HepG2 (cell line): ENCODE data around the gene PRKAR1B. TPM values are rescaled to one million over a fixed set of nuclear protein-coding genes. Genes with fewer than 3 reads are reported as not detected.

Source experiments
- ATAC-seq: fragments of 200-7000 bp; cut with Tn5 transposase; 3 replicates; pipeline ENCODE4 v1.9.1; 2020; ENCODE audit warnings: mild to moderate bottlenecking, moderate library complexity
- BruUV-seq: library from RNA; stranded (reverse); fragments of 400-500 nt; replicated peaks from 2 replicates; lab custom pipeline; 2021; lab: Mats Ljungman, UMichigan
- CTCF ChIA-PET: fragments of 300-600 bp; formaldehyde crosslinking; extraction: SDS; loops from one replicate; lab custom pipeline; 2021; ENCODE audit warnings: low total read pairs, inconsistent platforms, low intra/inter-chr PET ratio; lab: Yijun Ruan, JAX
- POLR2A ChIA-PET: fragments of 350-600 bp; sonication (Branson Sonifier 250); formaldehyde crosslinking; loops from one replicate; lab custom pipeline; 2020; ENCODE audit warnings: antibody characterized with exemption, inconsistent platforms; lab: Yijun Ruan, JAX
- DNase-seq: peaks from one replicate; pipeline ENCODE4 v3.0.0-alpha.2; 2015; ENCODE audit warnings: low spot score
- FAIRE-seq: peaks from 3 replicates; lab custom pipeline; 2011; peaks lifted over from hg19 to GRCh38; lab: Jason Lieb, UNC
- H2AFZ ChIP-seq: one replicate; pipeline ENCODE4 v1.6.1; 2011; ENCODE audit warnings: low read length, inconsistent platforms
- H3K27ac ChIP-seq: fragments of 300-600 bp; 3 replicates; pipeline ENCODE4 v1.8.0; 2011; ENCODE audit warnings: mixed run types, mild to moderate bottlenecking, mixed read lengths, low read length, inconsistent platforms; ENCODE audit not compliant: insufficient read depth; ENCODE audit errors: extremely low read length
- H3K27me3 ChIP-seq, 2 experiments: fragments of 200-600 bp in 1 of 2; 2 replicates in 1 of 2; 3 replicates in 1 of 2; pipeline versions ENCODE4 v1.6.0 to v1.8.0; 2011; ENCODE audit warnings: low read length in 2 of 2, mild to moderate bottlenecking in 2 of 2, moderate library complexity in 2 of 2, inconsistent platforms in 1 of 2; ENCODE audit not compliant: insufficient read depth in 2 of 2, control insufficient read depth in 1 of 2
- H3K36me3 ChIP-seq, 2 experiments: fragments of 200-600 bp in 1 of 2; replicated peaks in 1 of 2; 2 replicates in 1 of 2; 3 replicates in 1 of 2; pipeline versions ENCODE4 v1.5.1 to v1.8.0; 2011; ENCODE audit warnings: low read length in 2 of 2, inconsistent platforms in 1 of 2; ENCODE audit not compliant: insufficient read depth in 2 of 2, control insufficient read depth in 1 of 2
- H3K4me1 ChIP-seq: 2 replicates; pipeline ENCODE4 v1.5.1; 2012; ENCODE audit warnings: low read length, inconsistent platforms; ENCODE audit not compliant: insufficient read depth
- H3K4me2 ChIP-seq: 2 replicates; pipeline ENCODE4 v1.6.0; 2011; ENCODE audit warnings: low read depth, low read length, inconsistent platforms
- H3K4me3 ChIP-seq, 3 experiments: fragments of 200-600 bp in 1 of 3; sonication (generic), shearing (Covaris generic) in 1 of 3; replicated peaks in 1 of 3; 2 replicates each; pipeline ENCODE4 v1.5.1; 2011 to 2016; ENCODE audit warnings: low read length in 3 of 3, inconsistent platforms in 2 of 3, low read depth in 2 of 3, mild to moderate bottlenecking in 2 of 3, control low read depth in 1 of 3, mixed read lengths in 1 of 3; ENCODE audit not compliant: insufficient read depth in 1 of 3
- H3K79me2 ChIP-seq: one replicate; pipeline ENCODE4 v1.6.1; 2011; ENCODE audit warnings: low read length, inconsistent platforms; ENCODE audit not compliant: insufficient read depth
- H3K9ac ChIP-seq: 2 replicates; pipeline ENCODE4 v1.6.0; 2011; ENCODE audit warnings: mild to moderate bottlenecking, low read depth, low read length, inconsistent platforms; ENCODE audit not compliant: insufficient read depth
- H3K9me3 ChIP-seq: 2 replicates; pipeline ENCODE4 v1.5.1; 2012; ENCODE audit warnings: mild to moderate bottlenecking, low read length
- H4K20me1 ChIP-seq: 2 replicates; pipeline ENCODE4 v1.6.0; 2011; ENCODE audit warnings: inconsistent platforms, mild to moderate bottlenecking, low read length, moderate library complexity; ENCODE audit not compliant: insufficient read depth
- HMG20A ChIP-seq: IDR thresholded peaks from 2 replicates; pipeline ENCODE4 v1.6.1; 2016; ENCODE audit warnings: borderline replicate concordance
- NCOA1 ChIP-seq: sonication (generic); formaldehyde crosslinking; IDR thresholded peaks from 2 replicates; pipeline ENCODE4 v1.9.0; 2021; ENCODE audit warnings: missing genetic modification reagents
- NR0B2 ChIP-seq: sonication (generic); formaldehyde crosslinking; IDR thresholded peaks from 2 replicates; pipeline ENCODE4 v1.4.0; 2020; ENCODE audit warnings: mild to moderate bottlenecking, missing genetic modification reagents
- RFX5 ChIP-seq: IDR thresholded peaks from 2 replicates; pipeline ENCODE4 v1.6.1; 2011; ENCODE audit warnings: low read depth, low read length, improper control_type of control experiment
- ZEB1 ChIP-seq: IDR thresholded peaks from 2 replicates; pipeline ENCODE4 v1.6.1; 2012; ENCODE audit warnings: mild to moderate bottlenecking, low read depth, inconsistent platforms; ENCODE audit not compliant: insufficient replicate concordance
- ZNF124 ChIP-seq: sonication (generic); formaldehyde crosslinking; IDR thresholded peaks from 2 replicates; pipeline ENCODE4 v1.4.0; 2020; ENCODE audit warnings: missing genetic modification reagents
- ZNF557 ChIP-seq: sonication (generic); formaldehyde crosslinking; IDR thresholded peaks from 2 replicates; pipeline ENCODE4 v1.4.0; 2020; ENCODE audit warnings: missing genetic modification reagents
- ZNF615 ChIP-seq: sonication (generic); formaldehyde crosslinking; IDR thresholded peaks from 2 replicates; pipeline ENCODE4 v1.5.0; 2020; ENCODE audit warnings: mild to moderate bottlenecking, missing genetic modification reagents, borderline replicate concordance
- ZNF766 ChIP-seq: sonication (generic); formaldehyde crosslinking; IDR thresholded peaks from 2 replicates; pipeline ENCODE4 v1.5.0; 2020; ENCODE audit warnings: missing genetic modification reagents, borderline replicate concordance
- WGBS: methylation state at CpG from one replicate; pipeline ENCODE4 v1.1.6; 2017; ENCODE audit warnings: low lambda C conversion rate; 5-methylcytosine and 5-hydroxymethylcytosine counted together
- in situ Hi-C: cut with HindIII; loops from 2 replicates; pipeline ENCODE4 v1.10.0; 2017; ENCODE audit warnings: low pct_unique_long_range_greater_than_20kb; ENCODE audit not compliant: extremely low pct_ligation_motif_present
- intact Hi-C: fragments of 100-400 bp; cut with micrococcal nuclease; formaldehyde crosslinking; loops from one replicate; pipeline ENCODE4 v1.10.0; 2022; ENCODE audit not compliant: unreplicated experiment
- polyA plus RNA-seq, 8 experiments: library from polyadenylated mRNA; depleted of rRNA in 3 of 8; stranded (reverse) in 7 of 8; unstranded in 1 of 8; fragments of >200 nt; fragmentation: Illumina TruSeq in 4 of 8; extraction: Trizol in 4 of 8; gene quantifications; 2 replicates each; pipeline versions ENCODE4 v1.2.1 to v1.2.3, GENCODE V29; 2011 to 2016; ENCODE audit warnings: low read depth in 4 of 8, missing spikeins in 1 of 8, mixed read lengths in 1 of 8; ENCODE audit not compliant: insufficient read depth in 1 of 8
- total RNA-seq, 5 experiments: library from RNA; depleted of rRNA; stranded (reverse); fragments of >200 nt; fragmentation: Illumina TruSeq; extraction: Trizol; gene quantifications; 2 replicates each; pipeline ENCODE4 v1.2.3, GENCODE V29; 2016; ENCODE audit warnings: low read depth in 1 of 5
- TF ChIP-seq, protein P1 (sequence below): sonication (generic); formaldehyde crosslinking; IDR thresholded peaks from 2 replicates; pipeline ENCODE4 v1.8.0; 2023; ENCODE audit warnings: mild to moderate bottlenecking, missing genetic modification reagents

The PRKAR1B gene
- total and polyA plus RNA-seq, 2 of the 13 experiments (the other 11 are each of a cell fraction or from before 2014, with no cell fraction given): 7.9 to 28.2 TPM

- in situ Hi-C loops: no loop called here
- ATAC-seq (no peak), DNase-seq (no peak), FAIRE-seq (no peak)
- WGBS: 96% methylated on average over 6 of the region's 8 CpGs
- peak overlapping the region; percentile 80 to 99 (median 81); a peak in 5 of 6 replicates for H3K4me3 ChIP-seq
- H3K79me2 ChIP-seq: peaks cover 27% of the 10 kb centered on the region
- H4K20me1 ChIP-seq: no peaks in the 10 kb centered on the region
- peak overlapping the region; percentile 98 for H3K4me2 ChIP-seq
- TF ChIP-seq ZNF766 (CRISPR knock-in tag) (0 out of 2 replicates have a peak, but pooled peaks have one; percentile 3), NCOA1 (CRISPR knock-in tag) (0 out of 2 replicates have a peak, but pooled peaks have one; percentile 2)
- TF ChIP-seq, protein P1, sequence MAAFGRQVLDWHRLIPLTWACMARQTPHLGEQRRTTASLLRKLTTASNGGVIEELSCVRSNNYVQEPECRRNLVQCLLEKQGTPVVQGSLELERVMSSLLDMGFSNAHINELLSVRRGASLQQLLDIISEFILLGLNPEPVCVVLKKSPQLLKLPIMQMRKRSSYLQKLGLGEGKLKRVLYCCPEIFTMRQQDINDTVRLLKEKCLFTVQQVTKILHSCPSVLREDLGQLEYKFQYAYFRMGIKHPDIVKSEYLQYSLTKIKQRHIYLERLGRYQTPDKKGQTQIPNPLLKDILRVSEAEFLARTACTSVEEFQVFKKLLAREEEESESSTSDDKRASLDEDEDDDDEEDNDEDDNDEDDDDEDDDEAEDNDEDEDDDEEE (CRISPR knock-in tag): no peak
- intact Hi-C loops: loop anchor here (1.0 kb wide), 1 partner anchor 187 kb away; no protein-coding TSS in a partner anchor
- H3K36me3 ChIP-seq: peaks cover 7 to 23% of the 10 kb centered on the region in 2 experiments; a peak in 4 of 5 replicates
- peak overlapping the region; percentile 90 for H3K9ac ChIP-seq
- no peaks in the 10 kb centered on the region; a peak in 1 of 5 replicates for H3K27me3 ChIP-seq
- ChIA-PET POLR2A (no interaction called here), CTCF (no interaction called here)
- peak overlapping the region; percentile 68 for H3K27ac ChIP-seq
- BruUV-seq: TSS peak; percentile 53
- peaks cover 42% of the 10 kb centered on the region for H3K4me1 ChIP-seq
- peaks cover 5% of the 10 kb centered on the region; the same call in 1 of the 2 replicates for H3K9me3 ChIP-seq
- H2AFZ ChIP-seq: no peak overlapping the region
These were observed 1.7 kb downstream of the PRKAR1B start for GRCh38 chr7:725223-726005.

GRCh38 chr7:724298-724697, 2.8 kb downstream of the PRKAR1B start:
- no peak for TF ChIP-seq ZNF615 (CRISPR knock-in tag)
- TF ChIP-seq HMG20A: no peak
- TF ChIP-seq ZNF557 (CRISPR knock-in tag): no peak
- TF ChIP-seq ZNF124: no peak
- no peak for TF ChIP-seq NR0B2 (CRISPR knock-in tag)
- no peak for TF ChIP-seq ZEB1
- TF ChIP-seq RFX5: no peak
- Histone ChIP-seq H3K4me1 (peaks cover 31% of the 10 kb centered on the region), H4K20me1 (no peaks in the 10 kb centered on the region), H3K36me3 (peaks cover 4 to 14% of the 10 kb centered on the region in 2 experiments; a peak in 2 of 5 replicates), H3K9ac (no peak overlapping the region), H3K4me2 (no peak overlapping the region), H3K4me3 (no peak overlapping the region), H3K27ac (no peak overlapping the region), H3K9me3 (peaks cover 5% of the 10 kb centered on the region; the same call in 1 of the 2 replicates), H3K79me2 (peaks cover 27% of the 10 kb centered on the region), H3K27me3 (no peaks in the 10 kb centered on the region; a peak in 1 of 5 replicates), H2AFZ (no peak overlapping the region)
- CTCF ChIA-PET: no interaction called here
- intact Hi-C loops: no loop called here
- no peak for DNase-seq
- no peak for FAIRE-seq
- WGBS: 98% methylated on average over 7 of the region's 7 CpGs
- no peak for ATAC-seq
- BruUV-seq: no TSS peak
- in situ Hi-C loops: no loop called here
- POLR2A ChIA-PET: no interaction called here
